Hematopoietic multipotent progenitor cell treated with erythropoietin and hydrocortisone succinate and interleukin-3 and kit ligand, for 17 days (in vitro differentiated cells): ENCODE results near the gene SMARCAD1.

Source experiments
- DNase-seq: peaks from one replicate; pipeline ENCODE4 v3.0.0-alpha.2; 2015; ENCODE audit warnings: low spot score

SMARCAD1 gene

DNA sequence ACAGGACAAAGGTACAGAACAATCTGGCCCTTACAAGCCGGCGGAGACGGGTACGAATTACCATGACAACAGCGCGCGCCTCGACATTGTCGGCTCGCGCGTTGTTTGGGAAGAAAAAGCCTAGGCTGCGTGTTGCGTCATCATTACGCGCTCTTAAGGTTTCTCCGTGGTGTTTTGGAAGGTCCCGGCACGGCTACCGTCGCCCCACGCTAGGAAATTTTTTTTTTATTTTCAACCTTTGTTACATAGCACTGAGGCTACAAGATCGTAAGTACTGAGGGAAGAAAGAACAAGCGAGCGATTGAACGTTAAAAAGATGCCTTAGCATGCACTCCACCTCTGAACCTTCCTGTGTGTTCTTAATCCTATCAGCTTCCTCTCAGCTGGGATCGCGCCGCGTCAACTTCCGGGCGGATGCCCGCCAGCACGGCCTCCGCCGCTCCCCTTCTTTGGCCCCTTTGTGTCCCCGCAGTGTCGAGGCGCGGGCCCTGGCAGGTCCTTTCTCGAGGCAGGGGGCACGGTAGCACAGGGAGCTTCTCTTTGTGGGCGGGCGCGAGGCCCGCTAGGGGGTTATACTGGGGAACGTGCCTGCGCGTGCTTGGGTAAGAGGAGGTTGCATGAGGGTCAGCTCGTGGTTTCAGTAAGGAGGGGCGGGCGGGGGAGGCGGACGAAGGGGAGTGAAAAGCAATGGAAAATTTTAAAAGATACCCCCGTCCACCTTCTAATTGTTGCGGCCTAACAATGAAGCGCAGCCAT is at the start of gene SMARCAD1:
Gene SMARCAD1 (plus strand): TSS at position 397 of the 756 bp plus-strand sequence. CDS start 530 bp downstream, outside the sequence.
- DNase-seq, result peak; percentile 84

DNA sequence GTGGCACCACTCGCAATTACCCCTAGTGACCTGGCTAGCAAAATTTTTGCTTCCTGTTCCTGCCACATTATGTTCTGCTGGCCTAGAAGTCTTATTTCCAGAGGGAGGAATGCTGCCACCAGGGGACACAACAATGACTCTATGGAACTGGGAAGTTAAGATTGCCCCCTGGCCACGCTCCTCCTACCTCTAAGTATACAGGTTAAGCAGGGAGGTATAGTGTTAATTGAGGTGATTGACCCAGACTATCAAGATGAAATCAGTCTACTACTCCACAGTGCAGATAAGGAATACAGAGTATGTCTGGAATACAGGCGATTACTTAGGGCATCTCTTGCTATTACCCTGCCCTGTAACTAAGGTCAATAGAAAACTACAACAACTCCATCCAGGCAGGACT is 48.8 kb upstream of the SMARCAD1 start:
- DNase-seq, result no peak

- no peak for DNase-seq
Observed at GRCh38 chr4:94159790-94160189, 47.9 kb upstream of the SMARCAD1 start.

- no peak for DNase-seq
Observed at GRCh38 chr4:94160774-94161173, 46.9 kb upstream of the SMARCAD1 start.

- no peak for DNase-seq
Observed at GRCh38 chr4:94165256-94165655, 42.4 kb upstream of the SMARCAD1 start.

DNA sequence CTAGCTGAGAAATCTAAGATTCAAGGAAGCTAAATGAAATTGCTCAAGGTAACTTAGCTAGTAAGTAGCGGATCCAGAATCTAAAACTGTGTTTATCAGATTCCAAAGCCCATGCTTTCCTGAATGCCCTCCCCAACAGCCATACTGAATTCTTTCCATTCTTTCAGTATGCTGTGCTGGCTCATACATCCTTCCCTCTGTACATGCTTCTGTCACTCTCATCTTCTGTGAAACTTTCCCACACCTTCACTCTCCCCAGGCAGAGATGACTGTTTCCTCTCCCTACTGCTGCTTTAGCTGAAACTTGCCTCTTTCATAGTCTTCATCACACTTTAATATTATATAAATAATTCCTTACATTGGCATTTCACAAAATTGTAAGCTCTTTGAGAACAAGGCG is 39.3 kb upstream of the SMARCAD1 start:
- DNase-seq, result no peak

- no peak for DNase-seq
Observed at GRCh38 chr4:94169803-94170372, 37.8 kb upstream of the SMARCAD1 start.

- DNase-seq, result no peak
Observed at GRCh38 chr4:94171616-94172015, 36.0 kb upstream of the SMARCAD1 start.

- DNase-seq, result no peak
Observed at GRCh38 chr4:94175553-94176261, 32.0 kb upstream of the SMARCAD1 start.

DNA sequence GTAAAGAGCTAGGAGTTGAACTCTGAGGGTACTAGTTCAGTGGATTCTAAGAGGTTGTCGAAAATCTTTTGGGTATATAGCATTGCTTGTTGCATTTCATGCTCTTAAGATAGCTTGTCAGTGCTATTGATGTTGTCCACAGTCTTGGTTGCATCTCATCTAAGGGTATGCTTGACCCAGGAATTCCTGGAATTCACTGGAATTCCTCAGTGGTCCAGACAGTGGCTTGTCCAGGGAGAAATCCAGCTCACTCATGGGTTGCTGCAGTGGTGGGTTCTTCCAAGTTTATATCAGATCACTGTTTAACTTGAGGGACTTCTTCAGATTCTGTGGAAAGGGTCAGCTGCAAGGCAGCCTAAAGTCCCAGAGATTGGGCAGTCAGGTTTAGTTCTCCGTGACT is 29.8 kb upstream of the SMARCAD1 start:
- no peak for DNase-seq

GRCh38 chr4:94181815-94182214 is 25.9 kb upstream of the SMARCAD1 start:
- DNase-seq, result no peak

DNA sequence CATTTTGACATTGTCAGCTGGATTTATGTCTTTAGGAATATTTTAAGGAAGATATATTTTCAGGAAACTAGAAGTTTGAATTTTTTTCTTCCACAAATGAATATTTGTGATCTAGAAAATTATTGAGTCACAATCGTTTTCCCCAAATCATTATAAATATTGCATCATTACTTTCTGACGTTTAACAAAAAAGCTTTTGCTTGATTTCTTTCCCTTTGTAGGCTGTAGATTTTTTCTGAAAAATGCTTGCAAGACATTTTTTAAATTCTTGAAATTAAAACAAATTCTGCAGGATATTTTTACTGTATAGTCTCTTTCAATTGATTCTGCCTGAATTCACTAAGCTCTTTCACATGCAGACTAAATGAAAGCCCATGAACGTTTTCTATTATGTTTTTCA is 4.9 kb upstream of the SMARCAD1 start:
- no peak for DNase-seq

- no peak for DNase-seq
Observed at GRCh38 chr4:94208266-94208665, 601 bp downstream of the SMARCAD1 start.

- peak; percentile 17 for DNase-seq
Observed at GRCh38 chr4:94208918-94209317, 1.3 kb downstream of the SMARCAD1 start.

DNA sequence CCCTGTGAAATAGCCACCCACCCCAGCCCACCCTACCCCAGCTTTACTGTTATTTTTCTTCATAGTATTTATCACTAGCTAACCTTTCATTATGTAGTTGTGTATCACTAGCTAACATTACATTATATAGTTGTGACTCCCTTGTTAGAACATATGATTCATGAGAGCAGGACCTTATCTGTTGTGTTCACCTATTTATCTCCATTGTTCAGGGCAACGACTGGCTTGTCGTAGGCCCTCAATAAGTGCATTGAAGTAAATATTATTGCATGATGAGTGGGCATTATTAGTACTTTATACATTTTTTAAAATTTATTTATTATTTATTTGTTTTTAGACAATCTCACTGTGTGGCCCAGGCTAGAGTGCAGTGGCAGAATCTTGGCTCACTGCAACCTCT is 4.2 kb downstream of the SMARCAD1 start:
- no peak for DNase-seq

DNA sequence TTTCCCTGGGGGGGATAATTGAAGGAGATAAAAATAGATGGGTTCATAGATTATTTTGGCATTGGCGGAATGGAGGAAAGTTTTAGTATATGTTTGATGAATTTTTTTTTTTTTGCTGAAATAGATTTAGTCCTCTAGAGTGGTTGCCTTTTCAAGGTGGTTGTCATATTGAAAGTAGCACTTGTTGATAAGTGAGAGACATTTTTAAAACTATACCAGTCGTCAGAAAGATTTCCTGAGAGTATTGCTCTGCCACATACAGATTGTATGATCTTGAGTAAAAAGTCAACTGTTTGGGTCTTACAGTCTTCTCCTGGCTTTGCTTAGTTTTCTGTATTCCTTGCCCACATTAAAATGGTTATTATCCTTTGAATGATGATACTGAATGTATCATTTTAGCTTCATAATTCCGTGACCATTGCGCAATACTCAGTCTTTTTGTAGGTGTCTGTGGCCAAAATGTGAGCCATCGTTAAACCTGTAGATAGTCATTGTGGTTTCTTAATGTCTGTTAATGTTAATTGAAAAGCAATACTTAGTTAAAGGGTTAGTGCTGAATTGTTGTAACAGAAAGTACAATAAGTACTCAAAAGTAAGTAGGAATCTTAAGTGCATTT is 7.1 kb downstream of the SMARCAD1 start:
- no peak for DNase-seq

DNA sequence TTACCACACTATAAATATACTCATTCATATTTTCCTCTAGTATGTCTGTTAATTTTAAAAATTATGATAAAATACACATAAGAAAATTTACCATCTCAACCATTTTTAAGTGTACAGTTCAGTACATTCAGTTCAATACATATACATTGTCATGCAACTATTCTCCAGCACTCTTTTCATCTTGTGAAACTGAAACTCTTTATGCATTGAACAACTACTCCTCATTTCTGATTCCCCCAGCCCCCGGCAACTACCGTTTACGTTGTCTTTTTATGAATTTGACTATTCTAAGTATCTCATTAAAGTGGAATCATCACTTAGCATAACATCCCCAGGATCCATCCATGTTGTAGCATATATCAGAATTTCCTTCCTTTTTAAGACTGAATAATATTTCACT is 8.7 kb downstream of the SMARCAD1 start:
- no peak for DNase-seq

DNA sequence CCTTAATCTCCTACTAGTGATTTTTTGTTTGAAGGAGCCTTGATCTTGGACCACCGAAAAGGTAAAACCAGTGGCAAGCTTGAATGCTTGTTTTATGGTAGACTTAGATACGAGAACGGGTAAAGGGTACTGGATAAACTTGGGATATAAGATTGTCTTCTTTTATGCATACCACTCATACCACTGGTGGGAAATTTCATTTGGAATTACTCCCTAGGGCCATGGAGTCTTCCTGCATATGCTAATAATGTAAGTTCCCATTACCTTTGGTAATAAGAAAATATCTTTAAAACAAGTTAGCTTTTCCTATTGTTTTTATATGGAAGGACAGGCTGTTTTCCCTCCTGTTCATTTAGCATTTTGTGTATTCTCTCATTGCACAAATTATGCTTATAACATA is 11.7 kb downstream of the SMARCAD1 start:
- no peak for DNase-seq

DNA sequence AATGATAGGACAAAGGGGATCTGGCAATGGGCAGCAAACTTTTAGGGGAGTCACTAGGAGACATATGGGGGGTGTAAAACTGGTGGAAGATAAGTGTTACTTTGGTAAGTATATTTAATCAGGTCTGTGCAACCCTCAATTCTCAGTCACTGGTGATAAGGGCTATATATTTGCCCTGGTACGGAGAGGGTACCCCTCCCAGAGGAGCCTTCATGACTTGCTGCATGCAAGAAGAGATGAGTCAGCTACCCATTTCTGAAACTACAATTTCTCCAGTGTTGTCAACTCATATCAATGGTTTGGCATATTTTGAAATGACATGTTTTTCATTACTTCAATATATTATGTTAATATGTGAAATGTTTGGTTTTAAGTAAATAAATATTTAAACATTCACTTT is 14.3 kb downstream of the SMARCAD1 start:
- DNase-seq, result peak; percentile 61

DNA sequence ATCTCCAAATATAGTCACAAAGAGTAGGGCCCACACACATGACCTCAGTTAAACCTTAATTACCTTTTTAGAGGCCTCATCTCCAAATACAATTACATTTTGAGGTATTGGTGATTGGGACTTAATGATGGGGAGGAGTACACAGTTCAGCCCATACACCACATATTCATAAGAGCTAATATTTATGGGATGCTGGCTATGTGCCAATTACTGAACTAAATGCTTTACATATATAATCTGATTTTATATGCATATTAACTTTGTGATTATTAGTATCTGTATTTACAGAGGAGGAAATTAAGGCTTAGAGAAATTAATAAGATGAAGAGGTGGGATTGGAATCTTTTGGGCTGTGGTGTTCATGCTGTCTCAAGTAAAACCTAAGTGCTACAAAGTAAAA is 17.8 kb downstream of the SMARCAD1 start:
- DNase-seq, result no peak

DNA sequence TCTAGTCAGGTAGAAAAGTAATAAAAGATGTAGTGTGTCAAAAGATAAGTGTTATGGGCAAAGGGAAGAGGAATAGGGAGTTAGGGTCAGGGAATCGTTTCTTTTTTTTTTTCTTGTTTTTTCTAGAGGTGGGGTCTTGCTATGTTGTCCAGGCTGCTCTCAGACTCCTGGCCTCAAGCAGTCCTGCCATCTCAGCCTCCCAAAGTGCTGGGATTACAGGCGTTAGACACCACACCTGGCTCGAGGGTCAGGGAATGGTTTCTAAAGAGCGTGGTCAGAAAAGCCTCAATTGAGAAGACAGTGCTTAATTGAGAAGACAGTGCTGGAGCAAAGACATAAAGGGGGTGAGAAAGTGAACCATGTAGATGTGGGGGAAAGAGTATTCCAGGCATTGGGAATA is 19.1 kb downstream of the SMARCAD1 start:
- no peak for DNase-seq

DNA sequence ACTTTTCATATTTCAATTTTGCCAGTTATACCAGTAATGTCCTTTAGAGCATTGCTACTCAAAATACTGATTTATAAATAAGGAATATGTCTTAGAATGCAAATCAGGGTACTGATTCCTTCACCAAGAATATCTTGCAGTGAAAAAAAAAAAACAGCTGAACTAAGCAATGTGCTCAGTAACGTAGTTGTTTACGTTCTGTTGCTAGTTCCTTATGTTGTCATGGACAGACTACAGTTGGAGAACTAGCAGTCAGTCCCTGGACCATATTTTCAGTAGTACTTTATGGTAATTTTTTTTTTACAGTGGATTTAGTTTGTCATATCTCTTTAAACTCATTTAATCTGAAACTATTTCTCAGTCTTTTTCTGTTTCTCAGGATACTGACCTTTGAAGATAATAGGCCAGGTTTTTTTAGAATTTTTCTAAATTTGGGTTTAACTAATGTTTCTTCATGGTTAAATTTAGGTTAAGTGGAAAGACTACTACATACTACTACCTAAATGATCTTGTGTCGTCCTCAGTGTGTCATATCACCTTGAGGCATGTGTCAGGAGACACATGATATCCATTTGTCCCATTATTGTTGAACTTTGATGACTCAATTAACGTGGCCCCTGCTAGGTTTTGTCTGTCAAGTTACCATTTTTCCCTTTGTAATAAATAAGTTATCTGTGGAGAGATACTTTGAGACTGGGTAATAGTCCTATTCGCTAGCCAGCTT is 21.0 kb downstream of the SMARCAD1 start:
- DNase-seq, result no peak
